ENCODE results near the gene ATG14.

DNA sequence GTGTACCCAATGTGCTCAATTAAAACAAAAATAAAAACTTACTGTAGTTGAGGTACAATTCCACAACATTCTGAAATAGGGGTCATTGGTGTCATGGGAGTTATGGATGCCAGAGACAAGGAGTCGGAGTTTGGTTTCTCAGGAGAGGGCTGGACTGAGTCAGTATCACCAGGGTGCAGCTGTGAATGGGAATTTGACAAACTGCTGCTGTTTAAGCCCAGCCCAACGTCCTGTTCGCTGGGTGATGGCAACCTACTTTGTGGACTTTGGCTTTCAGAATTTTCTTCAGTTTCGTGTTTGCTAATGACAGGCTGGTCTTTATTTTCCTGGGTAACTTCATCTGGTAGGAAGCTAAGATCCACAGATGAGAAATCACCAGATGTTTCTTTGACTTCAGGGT is 24.9 kb upstream of the ATG14 start:
- TF ChIP-seq, protein P1, sequence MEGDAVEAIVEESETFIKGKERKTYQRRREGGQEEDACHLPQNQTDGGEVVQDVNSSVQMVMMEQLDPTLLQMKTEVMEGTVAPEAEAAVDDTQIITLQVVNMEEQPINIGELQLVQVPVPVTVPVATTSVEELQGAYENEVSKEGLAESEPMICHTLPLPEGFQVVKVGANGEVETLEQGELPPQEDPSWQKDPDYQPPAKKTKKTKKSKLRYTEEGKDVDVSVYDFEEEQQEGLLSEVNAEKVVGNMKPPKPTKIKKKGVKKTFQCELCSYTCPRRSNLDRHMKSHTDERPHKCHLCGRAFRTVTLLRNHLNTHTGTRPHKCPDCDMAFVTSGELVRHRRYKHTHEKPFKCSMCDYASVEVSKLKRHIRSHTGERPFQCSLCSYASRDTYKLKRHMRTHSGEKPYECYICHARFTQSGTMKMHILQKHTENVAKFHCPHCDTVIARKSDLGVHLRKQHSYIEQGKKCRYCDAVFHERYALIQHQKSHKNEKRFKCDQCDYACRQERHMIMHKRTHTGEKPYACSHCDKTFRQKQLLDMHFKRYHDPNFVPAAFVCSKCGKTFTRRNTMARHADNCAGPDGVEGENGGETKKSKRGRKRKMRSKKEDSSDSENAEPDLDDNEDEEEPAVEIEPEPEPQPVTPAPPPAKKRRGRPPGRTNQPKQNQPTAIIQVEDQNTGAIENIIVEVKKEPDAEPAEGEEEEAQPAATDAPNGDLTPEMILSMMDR (IDR thresholded peaks at IDR 0.05), result no peak
- TF ChIP-seq EZH2 (IDR thresholded peaks at IDR 0.05), result no peak
